ENCODE measurements around the gene USP17L19.
"Not testable (repeated sequence)": the region's sequence is repeated elsewhere in the genome, so short reads cannot be mapped to it uniquely, and the experiment has no call there.

The USP17L19 gene, protein sequence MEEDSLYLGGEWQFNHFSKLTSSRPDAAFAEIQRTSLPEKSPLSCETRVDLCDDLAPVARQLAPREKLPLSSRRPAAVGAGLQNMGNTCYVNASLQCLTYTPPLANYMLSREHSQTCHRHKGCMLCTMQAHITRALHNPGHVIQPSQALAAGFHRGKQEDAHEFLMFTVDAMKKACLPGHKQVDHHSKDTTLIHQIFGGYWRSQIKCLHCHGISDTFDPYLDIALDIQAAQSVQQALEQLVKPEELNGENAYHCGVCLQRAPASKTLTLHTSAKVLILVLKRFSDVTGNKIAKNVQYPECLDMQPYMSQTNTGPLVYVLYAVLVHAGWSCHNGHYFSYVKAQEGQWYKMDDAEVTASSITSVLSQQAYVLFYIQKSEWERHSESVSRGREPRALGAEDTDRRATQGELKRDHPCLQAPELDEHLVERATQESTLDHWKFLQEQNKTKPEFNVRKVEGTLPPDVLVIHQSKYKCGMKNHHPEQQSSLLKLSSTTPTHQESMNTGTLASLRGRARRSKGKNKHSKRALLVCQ

DNA sequence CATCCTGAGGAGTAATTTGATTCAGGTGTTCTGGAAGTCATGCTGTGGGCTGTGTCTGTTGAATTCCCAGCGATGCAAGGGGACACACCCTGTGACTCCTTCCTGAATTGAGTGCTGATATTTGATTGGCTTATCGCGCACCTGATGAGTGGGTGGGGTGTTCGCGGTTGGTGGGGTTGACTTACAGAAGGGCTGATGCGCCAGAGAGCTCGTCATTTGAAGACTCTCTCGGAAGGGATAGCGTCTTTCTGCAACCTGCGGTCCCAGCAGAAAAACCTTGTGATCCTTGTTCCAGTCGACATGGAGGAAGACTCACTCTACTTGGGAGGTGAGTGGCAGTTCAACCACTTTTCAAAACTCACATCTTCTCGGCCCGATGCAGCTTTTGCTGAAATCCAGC is at the start of gene USP17L19:
TSS of gene USP17L19 (plus strand) at position 301 of the 400 bp plus-strand sequence. CDS start at position 301, 0 bp downstream.
- not testable (repeated sequence) for DNase-seq

DNA sequence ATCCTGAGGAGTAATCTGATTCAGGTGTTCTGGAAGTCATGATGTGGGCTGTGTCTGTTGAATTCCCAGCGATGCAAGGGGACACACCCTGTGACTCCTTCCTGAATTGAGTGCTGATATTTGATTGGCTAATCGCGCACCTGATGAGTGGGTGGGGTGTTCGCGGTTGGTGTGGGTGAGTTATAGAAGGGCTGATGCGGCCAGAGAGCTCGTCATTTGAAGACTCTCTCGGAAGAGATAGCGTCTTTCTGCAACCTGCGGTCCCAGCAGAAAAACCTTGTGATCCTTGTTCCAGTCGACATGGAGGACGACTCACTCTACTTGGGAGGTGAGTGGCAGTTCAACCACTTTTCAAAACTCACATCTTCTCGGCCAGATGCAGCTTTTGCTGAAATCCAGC is 42.8 kb upstream of the USP17L19 start, which contains the start of gene USP17L10:
TSS of gene USP17L10 (plus strand) at position 301 of the 400 bp plus-strand sequence. CDS start at position 301, 0 bp downstream.
- DNase-seq, result not testable (repeated sequence)

DNA sequence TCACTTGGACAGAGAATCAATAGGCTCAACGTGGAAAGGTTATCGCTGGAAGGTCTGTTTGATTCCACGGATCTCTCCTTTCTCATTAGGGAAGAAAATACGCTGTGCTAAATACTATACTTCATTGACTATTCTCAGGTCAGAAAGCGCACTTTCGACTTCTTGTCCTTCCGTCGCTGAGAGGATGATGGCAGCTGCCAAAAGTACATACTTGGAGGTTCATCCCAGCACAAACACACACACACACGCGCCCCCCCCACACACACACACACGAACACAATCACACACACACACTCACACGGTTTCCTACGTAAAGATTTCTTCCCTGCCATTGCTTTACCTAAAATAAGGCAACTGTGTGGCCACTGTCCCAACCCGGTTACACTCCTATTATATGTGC is 38.5 kb upstream of the USP17L19 start:
- not testable (repeated sequence) for DNase-seq

DNA sequence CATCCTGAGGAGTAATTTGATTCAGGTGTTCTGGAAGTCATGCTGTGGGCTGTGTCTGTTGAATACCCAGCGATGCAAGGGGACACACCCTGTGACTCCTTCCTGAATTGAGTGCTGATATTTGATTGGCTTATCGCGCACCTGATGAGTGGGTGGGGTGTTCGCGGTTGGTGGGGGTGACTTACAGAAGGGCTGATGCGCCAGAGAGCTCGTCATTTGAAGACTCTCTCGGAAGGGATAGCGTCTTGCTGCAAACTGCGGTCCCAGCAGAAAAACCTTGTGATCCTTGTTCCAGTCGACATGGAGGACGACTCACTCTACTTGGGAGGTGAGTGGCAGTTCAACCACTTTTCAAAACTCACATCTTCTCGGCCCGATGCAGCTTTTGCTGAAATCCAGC is 38.1 kb upstream of the USP17L19 start, which contains the start of gene USP17L11:
TSS of gene USP17L11 (plus strand) at position 301 of the 400 bp plus-strand sequence. CDS start at position 301, 0 bp downstream.
- not testable (repeated sequence) for DNase-seq

DNA sequence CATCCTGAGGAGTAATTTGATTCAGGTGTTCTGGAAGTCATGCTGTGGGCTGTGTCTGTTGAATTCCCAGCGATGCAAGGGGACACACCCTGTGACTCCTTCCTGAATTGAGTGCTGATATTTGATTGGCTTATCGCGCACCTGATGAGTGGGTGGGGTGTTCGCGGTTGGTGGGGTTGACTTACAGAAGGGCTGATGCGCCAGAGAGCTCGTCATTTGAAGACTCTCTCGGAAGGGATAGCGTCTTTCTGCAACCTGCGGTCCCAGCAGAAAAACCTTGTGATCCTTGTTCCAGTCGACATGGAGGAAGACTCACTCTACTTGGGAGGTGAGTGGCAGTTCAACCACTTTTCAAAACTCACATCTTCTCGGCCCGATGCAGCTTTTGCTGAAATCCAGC is 33.3 kb upstream of the USP17L19 start, which contains the start of gene USP17L12:
TSS of gene USP17L12 (plus strand) at position 301 of the 400 bp plus-strand sequence. CDS start at position 301, 0 bp downstream.
- DNase-seq, result not testable (repeated sequence)

DNA sequence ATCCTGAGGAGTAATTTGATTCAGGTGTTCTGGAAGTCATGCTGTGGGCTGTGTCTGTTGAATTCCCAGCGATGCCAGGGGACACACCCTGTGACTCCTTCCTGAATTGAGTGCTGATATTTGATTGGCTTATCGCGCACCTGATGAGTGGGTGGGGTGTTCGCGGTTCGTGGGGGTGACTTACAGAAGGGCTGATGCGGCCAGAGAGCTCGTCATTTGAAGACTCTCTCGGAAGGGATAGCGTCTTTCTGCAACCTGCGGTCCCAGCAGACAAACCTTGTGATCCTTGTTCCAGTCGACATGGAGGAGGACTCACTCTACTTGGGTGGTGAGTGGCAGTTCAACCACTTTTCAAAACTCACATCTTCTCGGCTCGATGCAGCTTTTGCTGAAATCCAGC is 28.6 kb upstream of the USP17L19 start, which contains the start of gene USP17L13:
TSS of gene USP17L13 (plus strand) at position 301 of the 400 bp plus-strand sequence. CDS start at position 301, 0 bp downstream.
- not testable (repeated sequence) for DNase-seq

DNA sequence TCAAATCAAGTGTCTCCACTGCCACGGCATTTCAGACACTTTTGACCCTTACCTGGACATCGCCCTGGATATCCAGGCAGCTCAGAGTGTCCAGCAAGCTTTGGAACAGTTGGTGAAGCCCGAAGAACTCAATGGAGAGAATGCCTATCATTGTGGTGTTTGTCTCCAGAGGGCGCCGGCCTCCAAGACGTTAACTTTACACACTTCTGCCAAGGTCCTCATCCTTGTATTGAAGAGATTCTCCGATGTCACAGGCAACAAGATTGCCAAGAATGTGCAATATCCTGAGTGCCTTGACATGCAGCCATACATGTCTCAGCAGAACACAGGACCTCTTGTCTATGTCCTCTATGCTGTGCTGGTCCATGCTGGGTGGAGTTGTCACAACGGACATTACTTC is 22.9 kb upstream of the USP17L19 start:
- not testable (repeated sequence) for DNase-seq

DNA sequence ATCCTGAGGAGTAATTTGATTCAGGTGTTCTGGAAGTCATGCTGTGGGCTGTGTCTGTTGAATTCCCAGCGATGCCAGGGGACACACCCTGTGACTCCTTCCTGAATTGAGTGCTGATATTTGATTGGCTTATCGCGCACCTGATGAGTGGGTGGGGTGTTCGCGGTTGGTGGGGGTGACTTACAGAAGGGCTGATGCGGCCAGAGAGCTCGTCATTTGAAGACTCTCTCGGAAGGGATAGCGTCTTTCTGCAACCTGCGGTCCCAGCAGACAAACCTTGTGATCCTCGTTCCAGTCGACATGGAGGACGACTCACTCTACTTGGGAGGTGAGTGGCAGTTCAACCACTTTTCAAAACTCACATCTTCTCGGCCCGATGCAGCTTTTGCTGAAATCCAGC is 19.1 kb upstream of the USP17L19 start, which contains the start of gene USP17L15:
TSS of gene USP17L15 (plus strand) at position 301 of the 400 bp plus-strand sequence. CDS start at position 301, 0 bp downstream.
- not testable (repeated sequence) for DNase-seq

DNA sequence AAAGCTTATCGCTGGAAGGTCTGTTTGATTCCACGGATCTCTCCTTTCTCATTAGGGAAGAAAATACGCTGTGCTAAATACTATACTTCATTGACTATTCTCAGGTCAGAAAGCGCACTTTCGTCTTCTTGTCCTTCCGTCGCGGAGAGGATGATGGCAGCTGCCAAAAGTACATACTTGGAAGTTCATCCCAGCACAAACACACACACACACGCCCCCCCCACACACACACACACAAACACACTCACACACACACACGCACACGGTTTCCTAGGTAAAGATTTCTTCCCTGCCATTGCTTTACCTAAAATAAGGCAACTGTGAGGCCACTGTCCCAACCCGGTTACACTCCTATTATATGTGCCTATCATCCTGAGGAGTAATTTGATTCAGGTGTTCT is 14.7 kb upstream of the USP17L19 start:
- not testable (repeated sequence) for DNase-seq

DNA sequence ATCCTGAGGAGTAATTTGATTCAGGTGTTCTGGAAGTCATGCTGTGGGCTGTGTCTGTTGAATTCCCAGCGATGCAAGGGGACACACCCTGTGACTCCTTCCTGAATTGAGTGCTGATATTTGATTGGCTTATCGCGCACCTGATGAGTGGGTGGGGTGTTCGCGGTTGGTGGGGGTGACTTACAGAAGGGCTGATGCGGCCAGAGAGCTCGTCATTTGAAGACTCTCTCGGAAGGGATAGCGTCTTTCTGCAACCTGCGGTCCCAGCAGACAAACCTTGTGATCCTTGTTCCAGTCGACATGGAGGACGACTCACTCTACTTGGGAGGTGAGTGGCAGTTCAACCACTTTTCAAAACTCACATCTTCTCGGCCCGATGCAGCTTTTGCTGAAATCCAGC is 9.6 kb upstream of the USP17L19 start, which contains the start of gene USP17L17:
TSS of gene USP17L17 (plus strand) at position 301 of the 400 bp plus-strand sequence. CDS start at position 301, 0 bp downstream.
- not testable (repeated sequence) for DNase-seq

DNA sequence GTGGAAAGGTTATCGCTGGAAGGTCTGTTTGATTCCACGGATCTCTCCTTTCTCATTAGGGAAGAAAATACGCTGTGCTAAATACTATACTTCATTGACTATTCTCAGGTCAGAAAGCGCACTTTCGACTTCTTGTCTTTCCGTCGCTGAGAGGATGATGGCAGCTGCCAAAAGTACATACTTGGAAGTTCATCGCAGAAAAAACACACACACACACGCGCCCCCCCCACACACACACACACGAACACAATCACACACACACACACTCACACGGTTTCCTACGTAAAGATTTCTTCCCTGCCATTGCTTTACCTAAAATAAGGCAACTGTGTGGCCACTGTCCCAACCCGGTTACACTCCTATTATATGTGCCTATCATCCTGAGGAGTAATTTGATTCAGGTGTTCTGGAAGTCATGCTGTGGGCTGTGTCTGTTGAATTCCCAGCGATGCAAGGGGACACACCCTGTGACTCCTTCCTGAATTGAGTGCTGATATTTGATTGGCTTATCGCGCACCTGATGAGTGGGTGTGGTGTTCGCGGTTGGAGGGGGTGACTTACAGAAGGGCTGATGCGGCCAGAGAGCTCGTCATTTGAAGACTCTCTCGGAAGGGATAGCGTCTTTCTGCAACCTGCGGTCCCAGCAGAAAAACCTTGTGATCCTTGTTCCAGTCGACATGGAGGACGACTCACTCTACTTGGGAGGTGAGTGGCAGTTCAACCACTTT is 5.1 kb upstream of the USP17L19 start, which contains the start of gene USP17L18:
TSS of gene USP17L18 (plus strand) at position 678 of the 728 bp plus-strand sequence. CDS start at position 678, 0 bp downstream.
- not testable (repeated sequence) for DNase-seq

DNA sequence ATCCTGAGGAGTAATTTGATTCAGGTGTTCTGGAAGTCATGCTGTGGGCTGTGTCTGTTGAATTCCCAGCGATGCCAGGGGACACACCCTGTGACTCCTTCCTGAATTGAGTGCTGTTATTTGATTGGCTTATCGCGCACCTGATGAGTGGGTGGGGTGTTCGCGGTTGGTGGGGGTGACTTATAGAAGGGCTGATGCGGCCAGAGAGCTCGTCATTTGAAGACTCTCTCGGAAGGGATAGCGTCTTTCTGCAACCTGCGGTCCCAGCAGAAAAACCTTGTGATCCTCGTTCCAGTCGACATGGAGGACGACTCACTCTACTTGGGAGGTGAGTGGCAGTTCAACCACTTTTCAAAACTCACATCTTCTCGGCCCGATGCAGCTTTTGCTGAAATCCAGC is 4.6 kb downstream of the USP17L19 start, which contains the start of gene USP17L20:
TSS of gene USP17L20 (plus strand) at position 301 of the 400 bp plus-strand sequence. CDS start at position 301, 0 bp downstream.
- DNase-seq, result not testable (repeated sequence)

DNA sequence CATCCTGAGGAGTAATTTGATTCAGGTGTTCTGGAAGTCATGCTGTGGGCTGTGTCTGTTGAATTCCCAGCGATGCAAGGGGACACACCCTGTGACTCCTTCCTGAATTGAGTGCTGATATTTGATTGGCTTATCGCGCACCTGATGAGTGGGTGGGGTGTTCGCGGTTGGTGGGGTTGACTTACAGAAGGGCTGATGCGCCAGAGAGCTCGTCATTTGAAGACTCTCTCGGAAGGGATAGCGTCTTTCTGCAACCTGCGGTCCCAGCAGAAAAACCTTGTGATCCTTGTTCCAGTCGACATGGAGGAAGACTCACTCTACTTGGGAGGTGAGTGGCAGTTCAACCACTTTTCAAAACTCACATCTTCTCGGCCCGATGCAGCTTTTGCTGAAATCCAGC is 9.4 kb downstream of the USP17L19 start, which contains the start of gene USP17L21:
TSS of gene USP17L21 (plus strand) at position 301 of the 400 bp plus-strand sequence. CDS start at position 301, 0 bp downstream.
- DNase-seq, result not testable (repeated sequence)

DNA sequence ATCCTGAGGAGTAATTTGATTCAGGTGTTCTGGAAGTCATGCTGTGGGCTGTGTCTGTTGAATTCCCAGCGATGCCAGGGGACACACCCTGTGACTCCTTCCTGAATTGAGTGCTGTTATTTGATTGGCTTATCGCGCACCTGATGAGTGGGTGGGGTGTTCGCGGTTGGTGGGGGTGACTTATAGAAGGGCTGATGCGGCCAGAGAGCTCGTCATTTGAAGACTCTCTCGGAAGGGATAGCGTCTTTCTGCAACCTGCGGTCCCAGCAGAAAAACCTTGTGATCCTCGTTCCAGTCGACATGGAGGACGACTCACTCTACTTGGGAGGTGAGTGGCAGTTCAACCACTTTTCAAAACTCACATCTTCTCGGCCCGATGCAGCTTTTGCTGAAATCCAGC is 14.1 kb downstream of the USP17L19 start, which contains the start of gene USP17L22:
TSS of gene USP17L22 (plus strand) at position 301 of the 400 bp plus-strand sequence. CDS start at position 301, 0 bp downstream.
- DNase-seq, result not testable (repeated sequence)

DNA sequence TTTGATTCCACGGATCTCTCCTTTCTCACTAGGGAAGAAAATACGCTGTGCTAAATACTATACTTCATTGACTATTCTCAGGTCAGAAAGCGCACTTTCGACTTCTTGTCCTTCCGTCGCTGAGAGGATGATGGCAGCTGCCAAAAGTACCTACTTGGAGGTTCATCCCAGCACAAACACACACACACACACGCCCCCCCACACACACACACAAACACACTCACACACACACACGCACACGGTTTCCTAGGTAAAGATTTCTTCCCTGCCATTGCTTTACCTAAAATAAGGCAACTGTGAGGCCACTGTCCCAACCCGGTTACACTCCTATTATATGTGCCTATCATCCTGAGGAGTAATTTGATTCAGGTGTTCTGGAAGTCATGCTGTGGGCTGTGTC is 18.5 kb downstream of the USP17L19 start:
- DNase-seq, result peak; percentile 18

Measured in activated T-cell treated with anti-CD3 and anti-CD28 coated beads, Interleukin-2, amount 50 U/mL, for 1 hour (primary cell).